Keratinocyte (primary cell): Measurements from ENCODE around the gene FOXL2.

Experiments
- CTCF ChIP-seq, 3 experiments: IDR thresholded peaks in 1 of 3; conservative IDR thresholded peaks in 1 of 3; optimal IDR thresholded peaks in 1 of 3; 2 replicates in 2 of 3; 3 replicates in 1 of 3; pipeline versions ENCODE3 to v1.5.1; 2011; ENCODE audit warnings: low read length in 3 of 3, mild to moderate bottlenecking in 3 of 3, moderate library complexity in 2 of 3, control low read depth in 1 of 3, inconsistent platforms in 1 of 3; ENCODE audit not compliant: insufficient read depth in 2 of 3; ENCODE audit errors: extremely low read depth in 1 of 3
- EZH2 ChIP-seq: IDR thresholded peaks from one replicate; pipeline ENCODE4 v1.6.1; 2012; ENCODE audit warnings: inconsistent platforms, mild to moderate bottlenecking, low read length, moderate library complexity

GRCh38 chr3:138948371-138949001 lies 1.5 kb upstream of the FOXL2 start:
- TF ChIP-seq CTCF (optimal IDR thresholded peaks at IDR 0.05 in 1 of 3, IDR thresholded peaks at IDR 0.05 in 1 of 3, conservative IDR thresholded peaks at IDR 0.05 in 1 of 3; ENCODE audit: extremely low read depth in 1 of 3, insufficient read depth in 2 of 3, low read length in 3 of 3): no peak
- TF ChIP-seq EZH2: no peak
